AG08396 (cell line): ENCODE data around the gene DNAJC19.

ENCODE experiments used
- DNase-seq: peaks from one replicate; pipeline ENCODE4 v3.0.0; 2012; ENCODE audit warnings: low spot score, mixed read lengths

DNAJC19 gene

DNA sequence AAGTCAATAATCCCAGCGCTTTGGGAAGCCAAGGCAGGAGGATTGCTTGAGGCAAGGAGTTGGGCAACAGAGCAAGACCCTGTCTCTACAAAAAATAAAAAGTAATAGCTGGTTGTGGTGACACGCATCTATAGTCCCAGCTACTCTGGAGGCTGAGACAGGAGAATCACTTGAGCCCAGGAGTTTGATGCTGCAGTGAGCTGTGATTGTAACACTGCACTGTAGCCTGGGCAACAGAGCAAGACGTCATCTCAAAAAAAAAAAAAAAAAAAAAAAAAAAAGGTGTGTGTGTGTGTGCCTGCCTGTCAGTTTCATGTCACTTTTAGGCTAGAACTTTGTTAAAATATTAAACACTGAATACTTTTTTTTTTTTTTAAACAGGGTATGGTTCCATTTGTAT is 28.4 kb downstream of the DNAJC19 start:
- no peak for DNase-seq

GRCh38 chr3:180959691-180960090 is 29.8 kb downstream of the DNAJC19 start:
- no peak for DNase-seq

DNA sequence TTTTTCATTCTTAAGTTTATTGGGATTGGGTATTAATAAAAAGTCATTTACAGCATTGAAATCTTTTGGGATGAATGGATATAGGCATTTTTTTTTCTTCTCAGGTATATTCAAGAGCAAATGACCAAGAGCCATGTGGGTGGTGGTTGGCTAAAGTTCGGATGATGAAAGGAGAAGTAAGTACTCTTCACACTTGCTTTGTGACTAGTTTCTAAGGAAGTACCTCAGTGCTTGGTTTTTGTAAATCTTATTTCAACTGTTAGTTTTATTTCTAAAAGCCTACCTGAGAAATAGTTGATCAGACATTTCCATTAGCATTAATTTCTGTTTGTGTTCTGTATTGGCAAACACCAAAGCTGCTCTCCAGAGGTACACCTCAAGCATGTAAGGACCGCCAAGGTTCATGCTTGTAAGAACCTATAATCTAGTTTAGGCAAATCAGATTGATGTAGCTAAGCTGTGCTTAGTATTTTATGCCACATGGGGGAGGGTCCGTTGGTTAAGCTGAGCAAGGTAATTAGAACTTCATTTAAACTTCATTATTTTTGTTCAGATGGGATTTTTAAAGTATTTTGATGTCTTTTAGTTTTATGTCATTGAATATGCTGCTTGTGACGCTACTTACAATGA is 41.7 kb downstream of the DNAJC19 start:
- DNase-seq: no peak

DNA sequence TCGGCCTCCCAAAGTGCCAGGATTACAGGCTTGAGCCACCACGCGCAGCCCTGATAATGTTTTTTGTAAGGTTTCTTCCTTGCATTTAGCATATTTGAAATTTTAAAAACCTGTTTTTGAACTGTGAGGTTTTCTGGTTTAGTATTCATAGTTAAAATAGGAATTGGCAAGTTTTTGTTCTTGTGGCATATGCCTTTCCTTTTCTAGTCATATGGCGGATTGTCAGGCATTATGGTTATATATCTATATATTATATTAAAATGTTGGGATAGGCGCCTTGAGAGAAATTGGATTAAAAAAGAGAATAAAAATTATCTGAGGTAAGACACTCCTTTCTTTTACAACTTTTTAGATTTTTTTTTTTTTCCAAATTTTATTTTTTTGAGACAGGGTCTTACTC is 48.7 kb downstream of the DNAJC19 start:
- no peak for DNase-seq

- DNase-seq: no peak
Measured at GRCh38 chr3:180934638-180935037, 54.9 kb downstream of the DNAJC19 start.
